ENCODE results near the gene FAM234B. TPM values are rescaled to one million over a fixed set of nuclear protein-coding genes. Genes with fewer than 3 reads are reported as not detected.
"Not testable (repeated sequence)": the region's sequence is repeated elsewhere in the genome, so short reads cannot be mapped to it uniquely, and the experiment has no call there.

FAM234B gene
- polyA plus RNA-seq, 1 donor from 2014 or later, result 20.5 TPM

GRCh38 chr12:13033476-13033875, 10.7 kb upstream of the FAM234B start (continued):
- TF ChIP-seq MXI1 (conservative IDR thresholded peaks at IDR 0.05; ENCODE audit: poor library complexity, severe bottlenecking), result no peak
- TF ChIP-seq EP300 (conservative IDR thresholded peaks at IDR 0.05; ENCODE audit: poor library complexity, severe bottlenecking), result no peak

- not testable (repeated sequence) for H4K20me1 ChIP-seq (ENCODE audit: insufficient read depth); H3K9ac ChIP-seq (ENCODE audit: low read length); H3K9me3 ChIP-seq (ENCODE audit: low read length); H3K27ac ChIP-seq (ENCODE audit: low read length); H2AFZ ChIP-seq (ENCODE audit: low read depth, low read length); H3K36me3 ChIP-seq (ENCODE audit: insufficient read depth, low read length); H3K79me2 ChIP-seq (replicated peaks; ENCODE audit: insufficient read depth, low read length); H3K4me3 ChIP-seq (ENCODE audit: low read length); H3F3A ChIP-seq (ENCODE audit: insufficient read depth, low read length, poor library complexity, severe bottlenecking); H3K9me2 ChIP-seq (ENCODE audit: insufficient read depth, low read length); H3K4me2 ChIP-seq (ENCODE audit: low read length); H3K27me3 ChIP-seq (ENCODE audit: insufficient read depth, low read depth, low read length)
These were observed 8.8 kb upstream of the FAM234B start for GRCh38 chr12:13035335-13035734.

- H3K9ac ChIP-seq (ENCODE audit: low read length), result no peak overlapping the region
- H3K4me3 ChIP-seq (ENCODE audit: low read length), result no peak overlapping the region
- H2AFZ ChIP-seq (ENCODE audit: low read depth, low read length), result no peak overlapping the region
- H3K9me2 ChIP-seq (ENCODE audit: insufficient read depth, low read length), result no peaks in the 10 kb centered on the region
- H3K27ac ChIP-seq (ENCODE audit: low read length), result no peak overlapping the region
- H3K9me3 ChIP-seq (ENCODE audit: low read length), result no peaks in the 10 kb centered on the region
- H4K20me1 ChIP-seq (ENCODE audit: insufficient read depth), result no peaks in the 10 kb centered on the region
- H3K27me3 ChIP-seq (ENCODE audit: insufficient read depth, low read depth, low read length), result no peaks in the 10 kb centered on the region
- no peaks in the 10 kb centered on the region for H3K36me3 ChIP-seq (ENCODE audit: insufficient read depth, low read length)
- H3K79me2 ChIP-seq (replicated peaks; ENCODE audit: insufficient read depth, low read length), result no peaks in the 10 kb centered on the region
- H3F3A ChIP-seq (ENCODE audit: insufficient read depth, low read length, poor library complexity, severe bottlenecking), result no peaks in the 10 kb centered on the region
- no peak overlapping the region for H3K4me2 ChIP-seq (ENCODE audit: low read length)
- TF ChIP-seq RAD21 (conservative IDR thresholded peaks at IDR 0.05) (no peak), POLR2AphosphoS5 (IDR thresholded peaks at IDR 0.05) (no peak)
These were observed 7.3 kb upstream of the FAM234B start for GRCh38 chr12:13036881-13037280.

- TF ChIP-seq REST (IDR thresholded peaks at IDR 0.05; ENCODE audit: borderline replicate concordance) (no peak), EP300 (conservative IDR thresholded peaks at IDR 0.05; ENCODE audit: poor library complexity, severe bottlenecking) (no peak), RAD21 (conservative IDR thresholded peaks at IDR 0.05) (no peak), POLR2AphosphoS5 (IDR thresholded peaks at IDR 0.05) (no peak), MXI1 (conservative IDR thresholded peaks at IDR 0.05; ENCODE audit: poor library complexity, severe bottlenecking) (no peak), SMC3 (conservative IDR thresholded peaks at IDR 0.05; ENCODE audit: poor library complexity) (no peak), TAF1 (IDR thresholded peaks at IDR 0.05; ENCODE audit: low read depth) (no peak)
- no peak overlapping the region for H3K4me2 ChIP-seq (ENCODE audit: low read length)
- no peaks in the 10 kb centered on the region for H4K20me1 ChIP-seq (ENCODE audit: insufficient read depth)
These were observed 5.6 kb upstream of the FAM234B start for GRCh38 chr12:13038491-13039161.

More at GRCh38 chr12:13038491-13039161, 5.6 kb upstream of the FAM234B start:
- Histone ChIP-seq H3F3A (ENCODE audit: insufficient read depth, low read length, poor library complexity, severe bottlenecking) (no peaks in the 10 kb centered on the region), H3K9me3 (ENCODE audit: low read length) (no peaks in the 10 kb centered on the region), H3K9ac (ENCODE audit: low read length) (no peak overlapping the region), H3K79me2 (replicated peaks; ENCODE audit: insufficient read depth, low read length) (no peaks in the 10 kb centered on the region), H3K27ac (ENCODE audit: low read length) (no peak overlapping the region), H3K27me3 (ENCODE audit: insufficient read depth, low read depth, low read length) (no peaks in the 10 kb centered on the region), H2AFZ (ENCODE audit: low read depth, low read length) (no peak overlapping the region), H3K9me2 (ENCODE audit: insufficient read depth, low read length) (no peaks in the 10 kb centered on the region), H3K36me3 (ENCODE audit: insufficient read depth, low read length) (no peaks in the 10 kb centered on the region), H3K4me3 (ENCODE audit: low read length) (no peak overlapping the region)
